ENCODE data around the gene CACNA1C.

Gene CACNA1C

GRCh38 chr12:2208837-2209635, 156.2 kb downstream of the CACNA1C start:
- TF ChIP-seq CTCF (IDR thresholded peaks at IDR 0.05; ENCODE audit: extremely low read depth, missing control alignments) = no peak
- no peak for DNase-seq (ENCODE audit: low spot score)

GRCh38 chr12:2211119-2211518, 158.3 kb downstream of the CACNA1C start:
- TF ChIP-seq CTCF (IDR thresholded peaks at IDR 0.05; ENCODE audit: extremely low read depth, missing control alignments) = no peak
- no peak for DNase-seq (ENCODE audit: low spot score)

- TF ChIP-seq CTCF (IDR thresholded peaks at IDR 0.05; ENCODE audit: extremely low read depth, missing control alignments) = no peak
- no peak for DNase-seq (ENCODE audit: low spot score)
Measured at GRCh38 chr12:2212537-2212936, 159.8 kb downstream of the CACNA1C start.

GRCh38 chr12:2212971-2213869, 160.4 kb downstream of the CACNA1C start:
- TF ChIP-seq CTCF (IDR thresholded peaks at IDR 0.05; ENCODE audit: extremely low read depth, missing control alignments) = no peak
- DNase-seq (ENCODE audit: low spot score) = no peak

DNA sequence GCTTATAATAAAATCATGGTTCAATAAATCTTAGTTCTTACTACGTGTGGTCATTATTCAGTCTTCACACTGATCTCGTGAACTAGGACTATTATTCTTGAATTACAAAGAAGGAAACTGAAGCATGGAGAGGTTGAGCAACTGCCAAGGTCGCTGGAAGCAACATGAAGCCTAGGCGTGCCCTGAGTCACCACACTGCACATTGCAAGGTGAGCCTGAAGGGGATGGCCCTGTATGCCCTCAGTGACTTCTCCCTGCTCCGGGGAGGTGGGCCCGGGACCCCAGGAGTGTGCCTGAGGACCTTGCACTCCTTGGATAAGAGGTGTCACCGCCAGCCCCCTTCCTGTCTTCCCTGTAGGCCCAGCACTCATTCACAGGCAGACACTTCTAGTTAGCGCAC, 161.6 kb downstream of the CACNA1C start:
- TF ChIP-seq CTCF (IDR thresholded peaks at IDR 0.05; ENCODE audit: extremely low read depth, missing control alignments) = no peak
- DNase-seq (ENCODE audit: low spot score) = no peak

DNA sequence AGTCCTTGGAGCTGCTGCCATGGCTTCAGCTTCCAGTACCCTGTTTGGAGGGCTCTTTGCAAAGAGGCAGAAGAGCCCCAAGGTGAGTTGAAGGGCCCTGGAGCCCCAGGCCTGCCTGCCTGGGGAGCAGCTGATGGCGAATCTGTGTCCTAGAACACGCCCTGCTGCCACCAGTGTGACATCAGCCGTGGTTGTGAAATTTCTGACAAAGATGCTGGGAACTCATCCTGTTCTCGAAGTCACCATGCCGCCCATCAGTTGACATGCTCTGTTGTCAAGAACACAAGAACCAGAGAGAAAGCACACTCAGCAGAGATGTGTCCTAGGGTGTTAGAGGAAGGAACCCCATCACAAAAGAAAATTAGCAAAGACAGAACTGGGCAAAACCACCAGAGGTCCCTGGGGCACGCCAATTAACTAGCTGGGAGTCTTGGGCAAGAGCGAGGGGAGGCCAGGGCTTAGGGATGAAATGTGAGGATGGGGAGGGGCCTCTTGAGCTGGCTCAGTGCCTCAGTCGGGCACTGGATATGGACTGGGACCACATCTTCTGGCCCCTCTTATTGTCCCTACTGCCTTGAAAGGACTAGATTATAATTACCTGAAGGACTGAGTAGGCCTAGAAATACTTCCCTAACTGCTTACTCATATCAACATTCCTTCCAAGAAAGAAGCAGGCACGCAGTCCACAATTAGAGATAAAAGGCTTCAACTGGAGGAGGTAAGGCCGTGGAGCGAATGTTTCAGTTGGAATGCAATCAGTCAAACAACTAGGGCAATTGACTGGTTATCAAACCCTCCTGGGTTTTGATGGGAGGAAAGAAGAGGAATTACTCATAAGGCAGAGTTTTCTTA, 163.1 kb downstream of the CACNA1C start:
- no peak for DNase-seq (ENCODE audit: low spot score)
- no peak for TF ChIP-seq CTCF (IDR thresholded peaks at IDR 0.05; ENCODE audit: extremely low read depth, missing control alignments)

Measured in GM20000 (cell line).